ENCODE results near the gene COL4A6.
"Not testable (repeated sequence)": the region's sequence is repeated elsewhere in the genome, so short reads cannot be mapped to it uniquely, and the experiment has no call there.

COL4A6 gene

DNA sequence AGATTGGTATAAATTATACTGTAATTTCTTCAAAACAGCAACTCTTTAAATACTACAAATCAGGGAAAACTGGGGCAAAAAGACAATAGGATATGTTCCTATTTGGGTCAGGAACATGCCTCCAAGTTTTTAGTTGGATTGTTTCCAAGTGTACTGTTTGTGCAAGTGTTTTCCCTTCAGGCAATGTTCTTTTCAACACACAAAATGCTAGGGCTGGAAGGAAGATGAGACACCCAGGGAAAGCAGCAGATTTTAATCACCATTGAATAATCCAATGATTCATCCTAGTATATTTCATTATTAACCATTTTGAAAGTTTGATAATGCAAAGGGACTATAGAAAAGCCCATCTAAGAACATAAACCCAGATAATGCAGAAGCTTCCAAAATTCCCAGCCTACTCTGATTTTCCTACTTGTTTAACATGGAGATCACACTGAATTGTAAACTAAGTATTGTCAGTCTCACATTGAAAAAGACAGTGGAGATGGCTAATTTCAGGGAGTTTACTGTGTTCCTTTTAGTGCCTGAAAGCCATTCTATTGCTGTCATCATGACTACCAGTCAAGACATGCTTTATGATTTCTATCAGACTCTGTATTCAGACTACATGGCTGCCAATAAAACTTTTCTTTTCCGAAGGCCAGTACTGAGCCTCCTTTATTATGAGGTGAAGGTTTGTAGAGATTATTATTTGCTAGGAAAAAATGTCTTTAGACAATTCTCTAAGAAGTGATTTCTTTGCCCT, 38.6 kb downstream of the COL4A6 start:
- DNase-seq, result no peak

DNA sequence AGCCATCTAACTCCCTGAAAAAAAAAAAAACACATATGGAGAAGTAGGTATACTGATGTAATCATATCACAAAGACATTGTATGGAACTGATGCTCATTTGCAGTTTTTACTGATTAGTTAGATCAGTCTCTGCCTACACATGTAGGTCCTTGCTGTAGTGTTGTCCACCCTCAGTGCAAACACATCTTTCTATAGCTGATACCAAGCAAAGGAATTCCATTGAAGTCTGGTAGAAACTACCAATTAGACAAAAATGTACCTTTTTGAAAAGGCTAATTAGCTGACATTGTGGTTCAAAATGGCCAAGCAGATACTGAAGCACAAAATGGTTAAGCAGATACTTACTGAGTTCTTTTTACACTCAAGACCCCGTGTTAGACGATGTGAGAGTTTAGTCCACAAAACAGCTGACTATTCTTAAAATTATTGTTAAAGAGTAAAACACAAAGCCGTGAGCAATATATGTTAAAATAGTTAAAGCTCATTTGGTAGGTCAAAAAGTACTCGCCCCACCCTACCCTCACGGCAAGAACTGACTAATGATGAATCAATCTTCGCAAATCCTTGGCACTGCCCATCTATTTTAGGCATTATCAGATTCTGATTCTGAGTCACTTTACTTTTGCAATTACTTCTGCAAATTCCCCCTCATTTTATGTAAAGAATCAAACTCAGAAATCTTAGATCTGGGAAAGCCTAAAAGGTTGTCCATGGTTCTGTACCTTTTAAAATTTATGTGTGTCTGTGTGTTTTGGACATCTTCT, 40.4 kb downstream of the COL4A6 start:
- no peak for DNase-seq

DNA sequence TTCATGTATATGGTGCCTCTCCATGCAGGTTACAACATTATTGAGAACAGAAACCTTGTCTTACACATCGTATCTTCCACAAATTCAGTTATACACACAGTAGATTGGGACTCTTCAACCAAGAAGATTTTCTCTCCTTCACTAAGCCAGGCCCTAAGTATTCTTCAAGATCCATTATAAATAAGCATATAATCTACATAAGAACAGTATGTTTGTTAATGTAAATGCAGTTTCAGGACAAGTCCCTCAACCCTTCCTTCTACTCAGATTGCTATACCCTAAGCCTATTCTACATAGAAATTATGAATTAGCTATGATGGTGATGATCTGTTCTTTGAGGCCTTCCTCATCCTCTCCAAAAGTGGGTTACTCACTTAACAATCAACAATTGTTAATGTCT, 41.2 kb downstream of the COL4A6 start:
- no peak for DNase-seq

DNA sequence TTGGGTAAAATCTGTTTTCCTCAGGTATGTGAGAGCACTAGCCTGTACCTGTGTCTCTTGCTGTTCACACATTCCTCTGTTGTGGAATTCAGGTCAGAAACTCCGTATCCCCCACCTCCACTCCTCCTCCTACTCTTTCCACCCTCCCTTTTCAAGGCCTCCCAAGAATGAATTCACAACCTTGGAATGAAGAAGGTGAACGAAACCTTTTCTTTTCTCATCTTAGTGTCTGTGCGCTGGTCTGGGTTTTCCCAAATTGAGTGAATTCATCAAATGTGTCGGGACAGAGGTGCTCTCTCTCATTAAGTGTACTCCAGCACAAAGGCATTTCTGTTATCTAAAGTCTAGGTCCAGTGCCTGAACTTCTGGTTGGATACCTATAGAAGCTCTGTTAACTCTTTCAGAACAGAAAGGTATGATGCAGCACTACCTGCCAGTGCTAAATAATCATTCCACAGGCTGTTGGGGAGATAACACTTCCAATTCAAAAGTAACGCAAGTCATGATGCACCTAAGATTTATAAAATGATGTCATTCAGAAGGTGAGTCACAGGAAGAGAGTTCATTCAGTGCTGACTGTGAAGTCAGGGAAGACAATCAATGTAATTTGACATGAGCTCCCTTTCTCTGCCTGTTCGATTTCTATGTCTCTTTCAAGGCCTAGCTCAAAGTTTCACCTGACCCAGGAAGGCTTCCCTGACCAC, 41.9 kb downstream of the COL4A6 start:
- no peak for DNase-seq

DNA sequence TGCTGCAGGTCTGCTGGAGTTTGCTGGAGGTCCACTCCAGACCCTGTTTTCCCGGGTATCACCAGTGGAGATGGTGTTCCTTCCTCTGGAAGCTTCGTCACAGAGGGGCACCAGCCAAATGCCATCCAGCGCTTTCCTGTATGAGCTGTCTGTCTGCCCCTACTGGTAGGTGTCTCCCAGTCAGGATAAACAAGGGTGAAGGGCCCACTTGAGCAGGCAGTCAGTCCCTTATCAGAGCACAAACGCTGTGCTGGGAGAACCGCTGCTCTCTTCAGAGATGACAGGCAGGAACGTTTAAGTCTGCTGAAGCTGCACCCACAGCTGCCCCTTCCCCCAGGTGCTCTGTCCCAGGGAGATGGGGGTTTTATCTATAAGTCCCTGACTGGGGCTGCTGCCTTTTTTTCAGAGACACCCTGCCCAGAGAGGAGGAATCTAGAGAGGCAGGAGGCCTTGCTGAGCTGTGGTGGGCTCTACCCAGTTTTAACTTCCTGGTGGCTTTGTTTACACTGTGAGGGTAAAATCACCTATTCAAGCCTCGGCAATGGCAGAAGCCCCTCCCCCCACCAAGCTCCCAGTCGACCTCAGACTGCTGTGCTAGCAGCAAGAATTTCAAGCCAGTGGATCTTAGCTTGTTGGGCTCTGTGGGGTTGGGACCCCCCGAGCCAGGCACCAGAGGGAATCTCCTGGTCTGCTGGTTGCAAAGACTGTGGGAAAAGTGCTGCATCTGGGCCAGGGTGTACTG, 47.1 kb downstream of the COL4A6 start:
- not testable (repeated sequence) for DNase-seq

DNA sequence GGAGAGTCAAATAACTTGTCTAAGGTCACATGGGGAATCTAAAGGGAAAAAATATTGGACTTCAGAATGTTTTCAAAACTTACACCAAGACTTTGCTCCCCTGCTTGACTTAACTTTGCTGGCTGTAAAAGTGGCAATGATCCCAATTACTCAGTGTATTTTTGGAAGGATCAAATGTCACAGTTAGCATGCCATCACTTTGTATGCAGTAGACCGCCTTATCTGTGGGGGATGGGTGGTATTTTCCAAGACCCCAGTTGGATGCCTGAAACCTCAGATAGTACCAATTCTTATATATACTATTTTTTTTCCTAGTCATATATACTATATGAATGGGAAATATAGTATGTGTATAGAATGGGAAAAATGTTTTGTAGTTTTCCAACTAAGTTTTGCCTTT, 53.4 kb downstream of the COL4A6 start:
- no peak for DNase-seq

DNA sequence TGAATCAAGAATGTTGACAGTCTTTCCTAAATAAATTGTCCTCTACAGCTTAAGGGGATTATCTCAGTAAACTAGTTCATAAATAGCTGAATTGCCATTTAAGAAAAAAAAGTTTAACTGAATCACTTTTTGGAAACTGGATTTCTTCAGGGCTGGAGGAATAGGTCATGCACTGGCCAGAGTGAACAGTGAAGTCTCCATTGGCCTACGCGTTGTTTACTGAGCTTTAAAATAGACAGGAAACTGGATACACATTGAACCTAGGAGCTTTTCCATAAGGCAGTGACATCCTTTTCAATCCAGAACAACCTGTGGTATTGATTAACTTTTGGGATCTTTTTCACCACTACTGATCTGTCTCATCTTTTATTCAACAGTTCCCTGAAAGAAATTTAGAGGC, 58.0 kb downstream of the COL4A6 start:
- DNase-seq, result no peak

DNA sequence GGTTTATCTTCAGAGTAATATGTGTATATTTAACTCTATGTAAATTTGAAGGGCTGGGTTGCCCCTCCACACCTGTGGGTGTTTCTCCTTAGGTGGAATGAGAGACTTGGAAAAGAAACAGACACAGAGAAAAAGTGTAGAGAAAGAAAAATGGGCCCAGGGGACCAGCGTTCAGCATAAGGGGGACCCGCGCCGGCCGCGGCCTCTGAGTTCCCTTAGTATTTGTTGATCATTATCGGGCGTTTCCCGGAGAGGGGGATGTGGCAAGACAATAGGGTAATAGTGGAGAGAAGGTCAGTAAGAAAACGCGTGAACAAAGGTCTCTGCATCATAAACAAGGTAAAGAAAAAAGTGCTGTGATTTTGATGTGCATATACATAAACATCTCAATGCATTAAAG, 61.4 kb downstream of the COL4A6 start:
- DNase-seq, result not testable (repeated sequence)

DNA sequence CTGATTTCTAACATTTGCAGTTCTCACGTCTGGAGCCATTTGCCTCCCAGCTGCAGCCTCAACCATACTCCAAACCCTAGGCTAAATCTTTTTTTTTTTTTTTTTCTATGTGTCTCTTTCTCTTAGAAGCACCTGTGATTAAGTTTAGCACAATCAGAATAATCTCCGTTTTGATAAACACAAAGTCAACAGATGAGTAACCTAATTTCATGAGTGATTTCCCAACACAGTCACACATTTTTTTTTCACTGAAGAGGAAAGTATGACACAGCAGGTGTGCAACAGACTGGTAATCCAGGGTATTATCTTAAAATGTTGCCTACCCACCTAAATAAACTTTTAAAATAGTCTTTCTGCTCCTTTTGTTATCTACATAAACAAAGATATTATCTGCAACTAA, 62.6 kb downstream of the COL4A6 start:
- not testable (repeated sequence) for DNase-seq

DNA sequence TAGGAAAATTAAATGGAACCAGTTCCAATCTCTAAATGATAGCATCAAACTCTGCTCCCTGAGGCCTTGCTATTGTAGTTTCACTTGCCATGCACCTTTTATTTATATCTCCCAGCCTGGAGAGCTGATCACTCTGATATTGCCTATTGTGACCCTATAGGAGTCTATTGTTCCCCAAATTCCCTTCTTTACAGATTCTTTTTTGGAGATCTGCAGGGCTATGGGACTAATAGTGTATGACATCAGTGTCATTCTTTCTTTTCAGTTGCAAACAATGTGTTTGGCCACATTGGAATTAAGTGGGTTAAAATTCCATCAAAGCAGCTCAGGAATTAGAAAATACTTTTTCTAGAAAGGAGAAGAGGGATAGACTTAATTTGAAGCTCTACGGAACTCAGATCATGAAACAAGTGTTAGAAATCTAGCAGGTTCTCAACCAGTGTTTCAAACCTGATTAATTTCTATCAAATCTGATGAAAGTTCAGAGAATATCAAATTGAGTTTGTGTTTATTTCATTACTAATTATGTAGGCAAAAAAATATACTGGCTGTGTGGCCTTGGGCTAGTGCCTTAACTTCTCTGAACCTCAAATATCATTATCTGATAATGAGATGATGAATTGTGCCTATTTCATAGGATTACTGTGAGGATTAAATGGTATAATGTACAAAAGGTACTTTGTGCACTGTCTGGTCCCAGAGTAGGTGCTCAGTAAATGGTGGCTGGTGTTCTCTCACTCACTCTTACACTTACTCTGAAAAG, 71.4 kb downstream of the COL4A6 start:
- DNase-seq, result no peak

DNA sequence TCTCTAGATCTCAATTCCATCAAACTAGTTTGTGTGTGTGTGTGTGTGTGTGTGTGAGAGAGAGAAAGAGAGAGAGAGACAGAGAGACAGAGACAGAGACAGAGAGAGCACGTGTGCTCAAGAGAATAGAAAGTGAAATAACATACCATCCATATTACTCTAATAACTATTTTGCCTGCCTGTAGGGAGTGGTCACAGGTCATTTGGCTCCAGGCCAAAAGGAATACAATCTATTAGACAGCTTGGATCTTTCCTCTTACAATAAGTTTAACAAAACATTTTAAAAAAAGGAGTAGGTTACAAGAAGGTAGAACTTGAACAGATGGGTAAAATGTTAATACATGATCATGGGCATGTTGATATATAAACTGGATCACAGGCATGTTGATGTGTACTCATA, 76.2 kb downstream of the COL4A6 start:
- no peak for DNase-seq

DNA sequence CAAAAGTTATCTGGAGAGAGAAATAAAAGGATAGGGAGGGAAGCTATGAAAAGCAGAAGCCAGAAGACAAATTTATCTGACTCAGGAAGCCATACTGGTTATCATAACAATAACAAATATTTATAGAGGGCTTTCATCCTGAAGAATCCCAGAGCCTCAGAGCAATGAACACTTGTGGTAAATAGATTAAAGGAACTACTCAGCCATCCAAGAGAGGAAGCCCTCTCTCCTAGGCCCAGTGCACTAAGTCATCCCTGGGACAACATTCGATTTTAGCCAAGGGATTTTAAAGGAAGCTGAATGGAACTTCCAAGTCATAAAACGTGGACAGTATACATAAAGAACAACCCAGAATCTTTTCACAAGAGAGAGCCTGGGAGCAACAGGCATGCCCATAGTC, 76.9 kb downstream of the COL4A6 start:
- DNase-seq, result no peak

DNA sequence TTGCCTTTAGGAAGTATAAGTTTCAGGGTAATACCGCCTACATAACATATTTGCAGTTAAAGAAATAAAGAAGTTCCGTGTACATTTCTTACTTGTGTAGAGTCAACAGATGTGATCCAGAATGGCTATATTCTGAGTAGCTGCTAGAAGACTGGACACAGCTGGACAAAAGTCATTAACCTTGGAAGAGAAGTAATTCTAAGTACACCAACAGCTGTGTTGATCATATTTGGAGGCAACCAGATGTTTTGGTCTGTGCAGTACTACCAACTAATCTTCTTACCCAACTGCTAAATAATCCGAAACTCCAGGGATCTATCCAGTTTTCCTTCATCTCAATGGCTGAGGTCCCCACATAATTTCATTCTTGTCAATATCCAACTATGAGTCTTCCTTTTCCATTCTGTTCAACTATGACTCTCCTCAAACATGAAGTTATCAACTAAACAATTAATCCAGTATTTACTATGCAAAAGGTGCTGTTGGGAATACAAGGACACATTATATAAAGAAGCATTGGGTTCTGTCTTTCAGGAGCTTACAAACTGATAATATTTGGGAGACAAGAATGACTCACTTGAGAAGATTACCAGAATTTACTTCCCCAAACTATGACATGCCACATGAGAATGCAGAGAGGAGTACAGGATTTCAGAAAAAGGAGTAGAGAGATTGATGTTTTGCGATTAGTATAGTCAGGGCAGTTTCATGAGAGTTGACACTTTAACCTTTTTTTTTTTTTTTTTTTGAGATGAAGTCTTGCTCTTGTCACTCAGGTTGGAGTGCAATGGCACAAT, 78.2 kb downstream of the COL4A6 start:
- no peak for DNase-seq

DNA sequence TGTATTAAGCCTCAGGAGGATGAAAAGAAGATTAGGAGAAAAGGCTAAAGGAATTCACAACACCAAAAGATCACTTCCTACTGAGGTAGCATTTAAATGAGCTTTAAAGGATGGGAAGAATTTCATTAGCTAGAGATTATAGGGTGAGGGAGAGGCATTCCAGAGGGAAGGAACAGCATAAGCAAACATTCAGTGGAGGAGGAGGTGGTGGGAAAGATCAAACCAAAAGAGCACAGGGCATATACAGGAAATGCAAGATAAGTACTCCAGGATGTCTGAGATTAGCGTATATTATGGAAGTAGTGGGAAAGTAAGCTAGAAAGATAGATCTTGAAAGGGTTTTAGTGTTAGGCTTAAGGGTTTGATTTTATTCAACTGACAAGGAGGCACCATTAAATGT, 84.8 kb downstream of the COL4A6 start:
- no peak for DNase-seq

DNA sequence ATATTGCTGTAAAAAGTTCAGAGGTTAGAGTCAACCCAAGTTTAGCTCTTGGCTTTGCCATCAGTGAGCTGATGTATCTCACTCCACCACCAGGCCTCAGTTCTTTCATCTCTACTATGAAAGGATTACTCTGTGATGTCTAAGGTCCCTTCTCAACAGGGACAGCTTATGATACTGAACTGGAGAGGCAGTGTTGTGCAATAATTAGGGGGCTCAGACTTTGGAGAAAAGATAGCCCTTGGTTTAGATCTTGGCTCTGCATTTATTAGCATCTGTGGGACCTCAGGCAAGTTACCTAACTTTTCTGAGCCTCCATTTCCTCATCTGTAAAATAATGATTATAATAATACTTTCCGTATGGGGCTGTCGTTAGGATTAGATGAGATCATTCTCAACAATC, 89.0 kb downstream of the COL4A6 start:
- no peak for DNase-seq

DNA sequence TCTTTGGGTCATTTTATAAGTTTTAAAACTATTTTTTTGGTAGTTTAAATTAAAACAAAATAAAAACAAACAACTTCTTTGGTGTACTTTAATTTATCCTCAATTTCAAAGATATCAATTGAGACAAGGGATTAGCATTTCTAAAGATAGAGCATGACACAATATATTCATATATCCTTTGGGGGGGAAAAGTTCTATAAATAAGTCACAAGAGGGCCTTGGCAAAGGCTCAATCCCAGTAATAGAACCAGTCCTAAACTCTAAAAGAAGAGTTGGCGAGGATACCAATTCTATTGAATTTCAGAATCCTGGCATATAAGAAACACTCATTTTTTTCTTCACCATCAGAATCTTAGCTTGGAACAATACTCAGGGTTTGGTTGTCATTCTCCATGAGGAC, 89.7 kb downstream of the COL4A6 start:
- no peak for DNase-seq

DNA sequence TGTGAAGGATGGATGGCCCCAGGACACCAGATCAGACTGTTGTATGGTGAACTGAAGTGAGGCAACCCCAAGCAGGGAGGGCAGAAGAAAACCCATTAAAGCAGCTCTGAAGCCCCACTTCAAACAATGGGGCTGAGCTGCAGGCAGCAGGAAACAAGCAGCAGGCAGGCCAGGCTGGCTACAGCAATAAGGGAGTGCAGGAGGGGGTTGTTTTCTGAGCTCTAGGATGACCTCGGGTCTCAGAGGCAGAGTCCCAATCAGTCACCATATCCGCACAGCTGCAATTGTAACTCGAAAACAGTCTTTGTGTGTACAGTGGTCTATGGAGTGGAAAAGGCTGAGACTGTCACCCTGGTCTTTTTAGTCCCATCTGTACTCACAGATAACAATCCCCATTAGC, 90.4 kb downstream of the COL4A6 start:
- DNase-seq, result no peak

DNA sequence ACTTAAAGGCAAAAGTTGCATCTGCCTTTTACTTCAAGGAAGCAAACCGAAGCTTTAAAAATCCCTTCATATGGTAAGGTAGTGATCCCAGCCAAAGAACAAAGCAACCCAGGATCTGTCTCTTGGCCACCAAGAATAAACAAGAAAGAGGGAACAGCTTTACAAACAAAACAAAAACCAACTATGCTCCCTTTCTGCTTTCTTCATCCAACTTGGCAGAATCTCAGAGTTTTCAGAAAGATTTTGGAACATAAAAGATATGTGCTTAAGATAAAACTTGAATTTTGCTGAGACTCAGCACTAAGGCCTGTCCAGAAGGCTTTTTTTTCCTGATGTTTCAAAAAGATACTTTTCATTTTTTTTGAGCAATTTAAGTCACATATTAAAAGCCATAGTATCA, 94.0 kb downstream of the COL4A6 start:
- DNase-seq, result no peak

DNA sequence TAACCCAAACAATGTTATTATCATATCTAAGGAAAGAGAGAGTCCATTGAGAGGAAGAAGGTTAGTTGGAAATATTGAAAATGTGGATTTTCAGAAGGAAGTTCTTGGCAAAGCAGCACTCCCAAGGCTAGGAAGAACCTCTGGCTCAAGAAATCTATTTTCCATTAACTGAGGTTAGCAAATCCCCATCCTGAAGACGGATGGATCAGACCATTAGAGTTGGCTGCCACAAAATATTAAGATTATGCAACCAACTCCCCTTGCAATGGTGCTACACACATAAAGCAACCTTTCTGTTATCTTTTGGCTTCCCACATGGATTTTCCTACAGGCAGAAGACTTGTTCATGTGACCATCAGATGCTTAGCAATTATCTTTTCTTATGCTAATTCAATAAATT, 96.3 kb downstream of the COL4A6 start:
- no peak for DNase-seq

DNA sequence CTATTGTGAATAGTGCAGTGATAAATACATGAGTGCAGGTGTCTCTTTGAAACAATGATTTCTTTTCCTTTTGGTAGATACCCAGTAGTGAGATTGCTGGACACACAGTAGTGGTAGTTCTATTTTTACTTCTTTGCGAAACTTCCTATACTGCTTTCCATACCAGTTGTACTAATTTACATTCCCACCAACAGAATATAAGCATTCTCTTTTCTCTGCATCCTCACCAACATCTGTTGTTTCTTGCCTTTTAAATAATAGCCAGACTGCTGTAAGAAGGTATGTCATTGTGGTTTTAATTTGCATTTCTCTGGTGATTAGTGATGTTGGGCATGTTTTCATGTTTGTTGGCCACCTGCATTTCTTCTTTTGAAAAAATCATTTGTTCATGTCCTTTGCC, 105.9 kb downstream of the COL4A6 start:
- DNase-seq, result no peak

DNA sequence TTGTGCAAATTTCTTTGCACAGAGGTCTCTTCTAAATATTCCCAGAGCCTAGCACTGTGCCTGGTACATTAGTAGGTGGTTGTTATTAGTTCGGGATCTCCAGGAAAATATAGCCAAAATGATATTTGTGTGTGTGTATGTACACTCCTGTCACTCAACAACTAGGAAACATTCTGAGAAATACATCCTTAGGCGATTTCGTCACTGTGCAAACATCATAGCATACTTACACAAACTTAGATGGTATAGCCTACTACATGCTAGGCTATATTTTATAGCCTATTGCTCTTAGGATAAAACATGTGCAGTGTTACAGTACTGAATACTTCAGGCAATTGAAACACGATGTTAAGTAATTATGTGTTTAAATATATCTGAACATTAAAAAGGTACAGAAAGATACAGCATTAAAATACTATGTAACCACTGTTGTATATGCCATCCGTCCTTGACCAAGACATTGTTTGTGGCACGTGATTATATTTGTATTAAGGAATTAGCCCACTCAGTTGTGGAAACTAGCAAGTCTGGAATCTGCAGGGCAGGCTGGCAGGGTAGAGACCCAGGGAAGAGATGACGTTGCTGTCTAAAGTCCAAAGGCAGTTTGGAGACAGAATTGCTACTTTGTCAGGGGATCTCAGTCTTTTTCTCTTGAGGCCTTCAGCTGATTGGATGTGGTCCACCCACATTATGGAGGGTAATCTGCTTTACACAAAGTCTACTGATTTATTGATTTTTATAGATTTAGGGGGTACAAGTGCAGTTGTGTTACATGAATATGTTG, 106.9 kb downstream of the COL4A6 start:
- DNase-seq, result no peak
